ENCODE measurements around the gene ADPRHL1. TPM values are rescaled to one million over a fixed set of nuclear protein-coding genes. Genes with fewer than 3 reads are reported as not detected.
A peak's percentile ranks its signal among the peaks of the same experiment; 100 is the strongest.

The ADPRHL1 gene
- total RNA-seq, result 0.25 and 0.77 TPM in 2 replicates

GRCh38 chr13:113452942-113453901 is at the start of gene ADPRHL1:
Gene ADPRHL1, minus strand, starts transcription at chr13:113453488. Its CDS starts 51 bp downstream, at chr13:113453437.
- DNase-seq (ENCODE audit: low read depth in 2 of 2), result no peak

GRCh38 chr13:113502686-113503085 is 49.4 kb upstream of the ADPRHL1 start:
- no peak for DNase-seq (ENCODE audit: low read depth in 2 of 2)

GRCh38 chr13:113500530-113501265 is 47.4 kb upstream of the ADPRHL1 start:
- DNase-seq (ENCODE audit: low read depth in 2 of 2), result no peak

GRCh38 chr13:113499936-113500335 is 46.6 kb upstream of the ADPRHL1 start:
- no peak for DNase-seq (ENCODE audit: low read depth in 2 of 2)

GRCh38 chr13:113498905-113499304 is 45.6 kb upstream of the ADPRHL1 start:
- no peak for DNase-seq (ENCODE audit: low read depth in 2 of 2)

- no peak for DNase-seq (ENCODE audit: low read depth in 2 of 2)
These were observed 43.9 kb upstream of the ADPRHL1 start for GRCh38 chr13:113497217-113497616.

GRCh38 chr13:113495494-113496210 is 42.4 kb upstream of the ADPRHL1 start:
- DNase-seq (ENCODE audit: low read depth in 2 of 2), result peak in 1 of 2 donors; percentile 26

- DNase-seq (ENCODE audit: low read depth in 2 of 2), result peak; percentile 73 to 97
These were observed 40.1 kb upstream of the ADPRHL1 start for GRCh38 chr13:113493315-113493951.

GRCh38 chr13:113491982-113492381 is 38.7 kb upstream of the ADPRHL1 start:
- no peak for DNase-seq (ENCODE audit: low read depth in 2 of 2)

- DNase-seq (ENCODE audit: low read depth in 2 of 2), result peak in 1 of 2 donors; percentile 43
These were observed 38.2 kb upstream of the ADPRHL1 start for GRCh38 chr13:113491418-113491883.

- peak; percentile 88 to 97 for DNase-seq (ENCODE audit: low read depth in 2 of 2)
These were observed 37.5 kb upstream of the ADPRHL1 start, which contains the start of gene DCUN1D2 for GRCh38 chr13:113490496-113491417. Gene DCUN1D2, minus strand, starts transcription at chr13:113490711. Its CDS starts 42 bp downstream, at chr13:113490669.

- peak in 1 of 2 donors; percentile 35 for DNase-seq (ENCODE audit: low read depth in 2 of 2)
These were observed 36.5 kb upstream of the ADPRHL1 start for GRCh38 chr13:113489549-113490495.

- DNase-seq (ENCODE audit: low read depth in 2 of 2), result no peak
These were observed 35.9 kb upstream of the ADPRHL1 start for GRCh38 chr13:113489171-113489548.

- DNase-seq (ENCODE audit: low read depth in 2 of 2), result no peak
These were observed 35.0 kb upstream of the ADPRHL1 start for GRCh38 chr13:113488283-113488682.

GRCh38 chr13:113486698-113487097 is 33.4 kb upstream of the ADPRHL1 start:
- DNase-seq (ENCODE audit: low read depth in 2 of 2), result no peak

- DNase-seq (ENCODE audit: low read depth in 2 of 2), result no peak
These were observed 32.3 kb upstream of the ADPRHL1 start for GRCh38 chr13:113485545-113485944.

GRCh38 chr13:113483504-113484293 is 30.4 kb upstream of the ADPRHL1 start:
- DNase-seq (ENCODE audit: low read depth in 2 of 2), result no peak

GRCh38 chr13:113483081-113483480 is 29.8 kb upstream of the ADPRHL1 start:
- DNase-seq (ENCODE audit: low read depth in 2 of 2), result no peak

Data from dermis microvascular lymphatic vessel endothelial cell (primary cell).